ENCODE results near the gene RPS3A.
"Not testable (repeated sequence)": the region's sequence is repeated elsewhere in the genome, so short reads cannot be mapped to it uniquely, and the experiment has no call there.

RPS3A gene

DNA sequence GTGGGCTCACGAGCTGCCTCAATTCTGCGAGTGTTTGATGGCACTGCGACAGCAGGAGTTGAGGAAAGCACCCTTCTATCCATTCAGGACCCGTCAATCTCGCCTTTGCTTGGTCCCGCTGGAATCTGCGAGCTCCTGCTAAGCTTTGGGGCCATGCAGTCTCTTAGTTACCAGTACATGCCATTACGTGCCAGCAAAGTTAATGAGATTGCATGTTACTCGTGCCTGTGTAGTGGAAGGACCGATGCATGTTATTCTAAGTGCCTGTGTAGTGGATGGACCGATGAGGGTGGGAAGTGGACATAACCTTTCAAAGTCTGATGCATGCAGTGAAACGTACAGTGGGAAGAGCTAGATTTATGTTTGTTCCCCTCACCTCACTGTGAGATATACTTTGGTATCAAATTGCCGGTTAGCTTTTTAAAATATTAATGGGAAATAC lies 569 bp downstream of the RPS3A start:
- peak in 1 of 2 donors; percentile 1 for ATAC-seq (replicated peaks)
- no peaks in the 10 kb centered on the region for H3K9me3 Mint-ChIP-seq
- peak overlapping the region; percentile 91 to 97 for H3K4me3 Mint-ChIP-seq
- no peak for DNase-seq
- peaks cover 29 to 36% of the 10 kb centered on the region in 2 donors for H3K36me3 Mint-ChIP-seq
- peaks cover 0 to 11% of the 10 kb centered on the region in 2 donors for H3K27me3 Mint-ChIP-seq
- H3K4me1 Mint-ChIP-seq, result peaks cover 22 to 59% of the 10 kb centered on the region in 2 donors
- peak overlapping the region; percentile 100 for H3K27ac Mint-ChIP-seq

DNA sequence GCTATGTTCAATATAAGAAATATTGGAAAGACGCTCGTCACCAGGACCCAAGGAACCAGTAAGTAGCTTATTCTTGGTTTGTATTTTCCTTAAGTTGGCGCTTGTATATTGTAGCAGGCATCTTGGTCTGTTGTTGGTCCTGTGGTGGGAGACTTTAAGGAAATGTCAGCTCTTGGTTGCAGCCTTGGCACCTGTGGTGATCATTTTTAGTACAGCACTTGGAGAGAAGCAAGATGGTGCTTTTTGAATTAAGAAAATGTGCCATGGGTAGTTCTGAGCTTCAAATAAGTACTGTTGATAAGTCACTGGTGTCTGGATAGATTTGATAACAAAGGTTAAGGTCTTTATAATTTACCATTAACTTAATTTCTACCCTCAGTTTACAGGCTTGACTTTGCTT lies 1.1 kb downstream of the RPS3A start:
- Mint-ChIP-seq H3K9me3 (no peaks in the 10 kb centered on the region), H3K4me1 (peaks cover 21 to 58% of the 10 kb centered on the region in 2 donors), H3K4me3 (peak overlapping the region; percentile 91 to 97), H3K27ac (peak overlapping the region; percentile 100), H3K27me3 (peaks cover 0 to 5% of the 10 kb centered on the region in 2 donors), H3K36me3 (peaks cover 29 to 37% of the 10 kb centered on the region in 2 donors)
- ATAC-seq (replicated peaks) (no peak), DNase-seq (no peak)

DNA sequence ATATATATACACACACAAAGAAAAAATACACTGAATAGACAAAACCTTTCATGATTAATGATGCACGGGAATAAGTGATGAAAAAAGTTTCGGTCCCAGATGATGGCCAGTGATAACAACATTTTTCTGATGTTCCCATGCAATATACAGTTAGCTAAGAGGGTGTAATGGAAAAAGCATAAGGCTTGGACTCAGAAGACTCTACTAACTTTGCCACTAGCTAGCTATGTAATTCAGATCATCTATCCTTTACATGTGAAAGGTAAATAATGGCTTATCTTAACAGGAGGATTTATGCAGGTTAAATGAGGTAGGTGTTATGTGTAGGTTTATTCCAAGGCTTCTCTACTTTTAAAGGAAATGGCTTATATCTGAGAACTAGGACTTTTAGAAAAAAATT lies 4.3 kb downstream of the RPS3A start:
- peaks cover 10 to 32% of the 10 kb centered on the region in 2 donors for H3K4me1 Mint-ChIP-seq
- no peak overlapping the region for H3K4me3 Mint-ChIP-seq
- H3K9me3 Mint-ChIP-seq, result no peaks in the 10 kb centered on the region
- no peaks in the 10 kb centered on the region for H3K27me3 Mint-ChIP-seq
- peaks cover 49 to 64% of the 10 kb centered on the region in 2 donors for H3K36me3 Mint-ChIP-seq
- ATAC-seq (replicated peaks) (no peak), DNase-seq (no peak)
- no peak overlapping the region for H3K27ac Mint-ChIP-seq

DNA sequence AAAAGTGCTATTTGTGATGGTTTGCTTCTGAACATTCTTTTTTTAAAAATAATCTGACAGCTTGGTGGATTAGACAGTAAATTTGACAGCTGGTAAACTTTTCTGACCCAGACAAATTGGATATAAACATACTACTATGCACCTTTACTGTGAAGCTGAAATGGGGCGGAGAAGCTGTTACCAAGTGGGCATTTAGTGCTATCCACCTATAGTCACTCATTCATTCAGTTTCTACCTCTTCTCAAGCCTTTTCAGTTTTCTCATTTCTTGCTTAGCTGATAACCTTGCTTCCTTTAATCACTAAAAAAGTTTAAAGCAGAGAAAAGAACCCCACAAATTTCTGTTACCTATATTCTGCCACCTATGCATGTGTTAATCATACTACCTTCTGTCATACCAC lies 5.2 kb downstream of the RPS3A start:
- no peak overlapping the region for H3K27ac Mint-ChIP-seq
- H3K9me3 Mint-ChIP-seq, result no peaks in the 10 kb centered on the region
- peaks cover 10 to 32% of the 10 kb centered on the region in 2 donors for H3K4me1 Mint-ChIP-seq
- no peaks in the 10 kb centered on the region for H3K27me3 Mint-ChIP-seq
- peaks cover 48 to 65% of the 10 kb centered on the region in 2 donors for H3K36me3 Mint-ChIP-seq
- DNase-seq, result no peak
- no peak overlapping the region for H3K4me3 Mint-ChIP-seq
- no peak for ATAC-seq (replicated peaks)

DNA sequence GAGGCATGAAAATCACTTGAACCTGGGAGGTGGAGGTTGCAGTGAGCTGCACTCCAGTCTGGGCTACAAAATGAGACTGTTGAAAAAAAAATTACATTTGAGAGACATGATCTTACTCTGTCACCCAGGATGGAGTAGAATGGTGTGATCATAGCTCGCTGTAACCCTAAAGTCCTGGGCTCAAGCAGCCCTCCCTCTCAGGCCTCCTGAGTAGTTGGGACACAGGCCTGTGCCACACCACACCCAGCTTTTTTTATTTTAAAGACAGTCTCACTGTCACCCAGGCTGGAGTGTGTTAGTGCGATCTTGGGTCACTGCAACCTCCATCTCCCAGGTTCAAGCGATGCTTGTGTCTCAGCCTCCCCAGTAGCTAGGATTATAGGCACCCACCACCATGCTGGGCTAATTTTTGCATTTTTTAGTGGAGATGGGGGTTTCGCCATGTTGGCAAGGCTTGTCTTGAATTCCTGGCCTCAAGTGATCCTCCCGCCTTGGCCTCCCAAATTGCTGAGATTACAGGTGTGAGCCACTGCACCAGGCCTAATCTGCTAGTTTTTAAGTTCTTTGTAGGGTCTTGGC lies 6.1 kb downstream of the RPS3A start:
- Mint-ChIP-seq H3K27ac (no peak overlapping the region), H3K4me3 (no peak overlapping the region), H3K4me1 (peaks cover 10 to 28% of the 10 kb centered on the region in 2 donors), H3K36me3 (peaks cover 40 to 57% of the 10 kb centered on the region in 2 donors), H3K27me3 (no peaks in the 10 kb centered on the region), H3K9me3 (no peaks in the 10 kb centered on the region)
- DNase-seq (no peak), ATAC-seq (replicated peaks) (no peak)

DNA sequence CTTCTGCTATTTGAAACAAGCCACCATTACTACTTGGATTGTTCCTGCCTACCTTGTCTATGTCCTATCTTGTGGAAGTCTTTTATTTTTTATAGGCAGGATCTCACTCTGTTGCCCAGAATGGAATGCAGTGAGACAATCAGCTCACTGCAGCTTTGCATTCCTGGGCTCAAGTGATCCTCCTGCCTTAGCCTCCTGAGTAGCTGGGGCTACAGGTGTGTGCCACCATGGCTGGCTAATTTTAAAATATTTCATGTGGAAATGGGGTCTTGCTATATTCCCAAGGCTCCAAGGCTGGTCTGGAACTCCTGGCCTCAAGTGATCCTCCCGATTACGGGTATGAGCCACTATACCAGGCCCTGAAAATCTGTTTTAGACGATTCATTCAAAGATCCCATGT lies 7.6 kb downstream of the RPS3A start:
- H3K27ac Mint-ChIP-seq, result no peak overlapping the region
- H3K4me3 Mint-ChIP-seq, result no peak overlapping the region
- ATAC-seq (replicated peaks) (no peak), DNase-seq (no peak)
- no peaks in the 10 kb centered on the region for H3K9me3 Mint-ChIP-seq
- peaks cover 7 to 17% of the 10 kb centered on the region in 2 donors for H3K4me1 Mint-ChIP-seq
- H3K36me3 Mint-ChIP-seq, result peaks cover 30 to 46% of the 10 kb centered on the region in 2 donors
- H3K27me3 Mint-ChIP-seq, result no peaks in the 10 kb centered on the region

DNA sequence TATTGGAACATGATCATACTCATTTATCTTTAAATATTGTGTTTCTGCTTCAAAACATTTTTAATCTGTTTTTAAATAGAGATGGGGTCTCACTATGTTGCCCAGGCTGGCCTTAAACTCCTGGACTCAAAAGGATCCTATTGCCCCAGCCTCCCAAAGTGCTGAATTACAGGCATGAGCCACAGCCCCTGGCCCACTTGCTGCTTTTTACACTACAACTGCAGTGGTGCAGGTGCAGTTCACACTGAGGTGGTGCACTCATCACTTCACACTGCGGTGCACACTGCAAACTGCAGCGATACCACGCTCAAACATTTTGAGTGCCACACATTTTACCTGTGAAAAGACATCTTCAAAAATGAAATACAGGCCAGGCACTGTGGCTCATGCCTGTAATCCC lies 10.8 kb downstream of the RPS3A start:
- ATAC-seq (replicated peaks), result no peak
- H3K27ac Mint-ChIP-seq, result no peak overlapping the region
- H3K27me3 Mint-ChIP-seq, result no peaks in the 10 kb centered on the region

DNA sequence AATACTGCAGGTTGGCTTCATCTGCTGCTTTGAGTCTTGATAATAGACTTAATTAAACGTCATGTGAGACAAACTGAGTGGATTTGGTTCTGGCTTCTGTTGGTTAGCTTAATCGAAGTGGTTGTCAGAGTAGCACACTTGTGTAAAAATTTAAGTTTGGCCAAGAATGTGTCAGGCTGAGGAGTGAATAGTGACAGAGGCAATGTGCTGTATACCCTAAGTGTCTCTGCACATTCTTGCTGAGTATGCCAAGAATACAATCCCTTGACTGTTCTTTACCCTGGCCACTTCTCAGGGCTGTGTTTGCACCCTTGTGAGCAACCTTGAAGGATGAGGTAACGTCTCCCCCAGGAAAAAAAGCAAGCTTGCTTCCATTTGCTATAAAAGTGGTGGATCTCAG lies 14.9 kb downstream of the RPS3A start:
- Mint-ChIP-seq H3K36me3 (peaks cover 9 to 14% of the 10 kb centered on the region in 2 donors), H3K9me3 (no peaks in the 10 kb centered on the region), H3K4me1 (no peaks in the 10 kb centered on the region), H3K4me3 (no peak overlapping the region), H3K27ac (no peak overlapping the region), H3K27me3 (no peaks in the 10 kb centered on the region)
- ATAC-seq (replicated peaks), result no peak
- no peak for DNase-seq

More for the DNA sequence above, 10.8 kb downstream of the RPS3A start:
- Mint-ChIP-seq H3K4me1 (peaks cover 0 to 2% of the 10 kb centered on the region in 2 donors), H3K9me3 (no peaks in the 10 kb centered on the region), H3K4me3 (no peak overlapping the region), H3K36me3 (peaks cover 26 to 43% of the 10 kb centered on the region in 2 donors)
- no peak for DNase-seq

DNA sequence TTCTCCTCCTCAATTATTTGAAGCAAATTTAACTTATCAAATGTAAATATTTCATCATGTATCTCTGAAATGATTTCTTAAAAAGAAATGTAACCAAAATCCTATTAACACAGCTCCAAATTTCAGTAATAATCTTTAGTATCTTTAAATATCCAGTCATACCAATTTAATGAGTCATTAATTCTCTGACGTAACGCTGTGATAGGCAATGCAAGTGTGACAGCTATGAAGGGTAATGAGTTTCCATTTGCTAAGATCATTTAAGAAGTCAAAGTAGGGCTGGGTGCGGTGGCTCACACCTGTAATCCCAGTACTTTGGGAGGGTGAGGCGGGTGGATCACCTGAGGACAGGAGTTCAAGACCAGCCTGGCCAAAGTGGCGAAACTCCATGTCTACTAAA lies 15.6 kb downstream of the RPS3A start:
- ATAC-seq (replicated peaks) (no peak), DNase-seq (no peak)
- no peaks in the 10 kb centered on the region for H3K4me1 Mint-ChIP-seq
- H3K4me3 Mint-ChIP-seq, result no peak overlapping the region
- peaks cover 9 to 14% of the 10 kb centered on the region in 2 donors for H3K36me3 Mint-ChIP-seq
- no peak overlapping the region for H3K27ac Mint-ChIP-seq
- no peaks in the 10 kb centered on the region for H3K9me3 Mint-ChIP-seq
- H3K27me3 Mint-ChIP-seq, result no peaks in the 10 kb centered on the region

DNA sequence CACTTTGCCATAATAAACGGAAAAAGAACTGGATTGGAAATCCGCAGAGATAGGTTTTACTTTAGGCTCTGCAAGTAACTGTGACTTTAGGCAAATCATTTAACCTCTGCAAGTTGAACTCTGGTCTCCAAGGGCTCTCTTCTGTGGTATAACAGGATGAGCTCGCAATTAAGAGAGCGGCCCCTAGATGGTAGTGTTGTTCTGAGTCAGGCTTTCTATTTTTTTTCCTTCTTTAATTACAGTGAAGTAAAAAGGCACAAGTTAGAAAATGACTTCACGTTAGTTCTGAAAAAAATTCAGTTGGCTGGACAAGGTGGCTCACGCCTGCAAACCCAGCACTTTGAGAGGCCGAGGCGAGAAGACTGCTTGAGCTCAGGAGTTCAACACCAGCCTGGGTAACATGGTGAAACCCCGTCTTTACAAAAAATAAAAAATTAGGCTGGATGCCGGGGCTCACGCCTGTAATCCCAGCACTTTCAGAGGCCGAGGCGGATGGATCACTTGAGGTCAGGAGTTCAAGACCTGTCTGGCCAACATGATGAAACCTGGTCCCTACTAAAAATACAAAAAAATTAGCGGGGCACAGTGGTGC lies 18.0 kb downstream of the RPS3A start:
- H3K27me3 Mint-ChIP-seq, result no peaks in the 10 kb centered on the region
- H3K36me3 Mint-ChIP-seq, result peaks cover 9 to 14% of the 10 kb centered on the region in 2 donors
- no peaks in the 10 kb centered on the region for H3K9me3 Mint-ChIP-seq
- H3K4me1 Mint-ChIP-seq, result no peaks in the 10 kb centered on the region
- no peak overlapping the region for H3K4me3 Mint-ChIP-seq
- peak; percentile 79 for ATAC-seq (replicated peaks)
- peak overlapping the region; percentile 16 for H3K27ac Mint-ChIP-seq
- DNase-seq, result peak; percentile 24

DNA sequence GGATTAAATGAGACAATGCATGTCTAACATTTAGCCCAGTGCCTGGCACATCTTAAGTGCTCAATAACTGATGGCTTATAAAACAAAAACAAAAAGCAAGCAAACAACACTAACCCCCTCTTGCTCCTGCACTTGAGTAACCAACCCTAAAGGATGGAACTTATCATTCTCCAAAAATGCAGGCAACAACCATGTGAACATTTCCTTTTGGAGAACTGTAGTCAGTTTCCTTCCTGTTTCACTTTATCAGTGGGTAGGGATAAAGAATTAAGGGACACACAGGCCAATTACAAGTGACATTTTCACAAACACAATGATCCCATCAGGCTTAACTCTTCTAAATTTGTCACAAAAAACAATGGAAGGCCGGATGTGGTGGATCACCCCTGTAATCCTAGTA lies 30.4 kb downstream of the RPS3A start:
- ATAC-seq (replicated peaks), result no peak
- H3K27ac Mint-ChIP-seq, result no peak overlapping the region
- H3K4me3 Mint-ChIP-seq, result no peak overlapping the region
- H3K27me3 Mint-ChIP-seq, result no peaks in the 10 kb centered on the region
- H3K4me1 Mint-ChIP-seq, result no peaks in the 10 kb centered on the region
- H3K9me3 Mint-ChIP-seq, result no peaks in the 10 kb centered on the region
- H3K36me3 Mint-ChIP-seq, result peaks cover 0 to 8% of the 10 kb centered on the region in 2 donors
- DNase-seq, result no peak

DNA sequence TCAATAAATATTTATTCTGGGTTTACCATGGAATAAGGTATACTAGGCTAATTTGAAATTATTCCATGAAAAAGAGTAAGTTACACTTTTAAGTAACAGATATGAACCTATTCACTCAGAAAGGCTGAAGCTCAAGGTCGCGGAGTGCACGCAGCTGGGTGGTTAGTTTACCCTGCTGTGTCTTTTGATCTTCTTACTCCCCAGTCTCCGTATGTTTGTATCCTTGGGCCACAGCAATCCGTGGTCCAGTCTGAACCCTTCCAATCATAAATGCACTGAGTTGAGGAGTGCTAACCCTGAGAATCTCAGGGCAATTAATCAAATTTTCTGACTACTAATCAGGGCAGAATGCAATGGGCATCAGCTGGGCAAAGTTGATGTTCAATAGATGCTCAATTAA lies 33.9 kb downstream of the RPS3A start:
- H3K27ac Mint-ChIP-seq, result no peak overlapping the region
- no peaks in the 10 kb centered on the region for H3K27me3 Mint-ChIP-seq

DNA sequence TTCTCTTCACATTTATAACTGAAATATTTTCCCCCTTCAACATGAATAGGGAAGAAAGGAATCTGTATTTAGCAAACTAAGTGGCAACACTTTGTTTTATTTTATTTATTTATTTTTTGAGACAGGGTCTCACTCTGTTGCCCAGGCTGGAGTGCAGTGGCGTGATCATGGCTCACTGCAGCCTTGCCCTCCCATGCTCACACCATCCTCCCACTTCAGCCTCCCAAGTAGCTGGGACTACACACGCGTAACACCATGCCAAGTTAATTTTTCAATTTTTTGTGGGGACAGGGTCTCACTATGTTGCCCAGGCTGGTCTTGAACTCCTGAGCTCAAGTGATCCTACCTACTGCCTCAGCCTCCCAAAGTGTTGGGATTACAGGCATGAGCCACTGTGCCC lies 36.6 kb downstream of the RPS3A start:
- not testable (repeated sequence) for H3K36me3 Mint-ChIP-seq; H3K27me3 Mint-ChIP-seq; H3K4me3 Mint-ChIP-seq; H3K27ac Mint-ChIP-seq; H3K9me3 Mint-ChIP-seq; H3K4me1 Mint-ChIP-seq; ATAC-seq (replicated peaks); DNase-seq

More for the DNA sequence above, 33.9 kb downstream of the RPS3A start:
- H3K36me3 Mint-ChIP-seq, result no peaks in the 10 kb centered on the region
- H3K4me3 Mint-ChIP-seq, result no peak overlapping the region
- DNase-seq, result no peak
- no peaks in the 10 kb centered on the region for H3K4me1 Mint-ChIP-seq
- no peak for ATAC-seq (replicated peaks)
- no peaks in the 10 kb centered on the region for H3K9me3 Mint-ChIP-seq

DNA sequence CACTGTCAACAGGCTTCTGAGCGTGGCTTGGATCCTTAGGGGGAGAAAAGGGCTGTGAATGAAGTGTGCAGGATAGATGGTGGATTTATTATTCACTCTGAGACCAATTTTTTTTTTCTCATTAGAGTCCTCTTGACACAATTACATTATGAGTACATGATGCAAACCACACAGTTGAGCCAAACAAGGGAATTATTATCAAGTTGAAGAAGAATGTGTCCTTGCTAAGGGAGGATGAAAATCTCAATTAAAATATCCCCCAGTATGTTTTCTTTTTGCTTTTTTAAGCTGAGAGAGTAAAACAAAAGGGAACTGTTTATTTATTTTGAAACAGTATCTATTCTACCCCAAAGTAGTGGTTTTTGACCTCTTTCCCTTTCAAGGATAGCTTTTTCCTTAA lies 40.4 kb downstream of the RPS3A start:
- Mint-ChIP-seq H3K36me3 (no peaks in the 10 kb centered on the region), H3K4me3 (no peak overlapping the region), H3K9me3 (no peaks in the 10 kb centered on the region), H3K27ac (no peak overlapping the region), H3K27me3 (no peaks in the 10 kb centered on the region), H3K4me1 (no peaks in the 10 kb centered on the region)
- no peak for ATAC-seq (replicated peaks)
- DNase-seq, result no peak

DNA sequence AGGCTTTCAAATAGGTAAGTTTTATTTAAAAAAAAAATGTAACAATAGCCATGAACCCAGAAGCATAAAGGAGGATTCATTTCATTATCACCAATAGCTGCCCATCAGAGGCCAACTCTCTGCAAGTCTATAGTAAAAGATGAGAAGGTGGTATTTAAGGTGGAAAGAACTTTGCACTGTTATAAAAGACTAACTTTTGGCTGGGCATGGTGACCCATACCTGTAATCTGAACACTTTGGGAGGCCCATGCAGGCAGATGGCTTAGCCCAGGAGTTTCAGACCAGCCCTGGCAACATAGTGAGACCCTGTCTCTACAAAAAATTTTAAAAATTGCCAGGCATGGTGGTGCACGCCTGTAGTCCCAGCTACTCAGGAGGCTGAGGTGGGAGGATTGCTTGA lies 43.3 kb downstream of the RPS3A start:
- Mint-ChIP-seq H3K9me3 (no peaks in the 10 kb centered on the region), H3K27me3 (no peaks in the 10 kb centered on the region), H3K27ac (no peak overlapping the region), H3K4me3 (no peak overlapping the region), H3K36me3 (no peaks in the 10 kb centered on the region), H3K4me1 (no peaks in the 10 kb centered on the region)
- no peak for ATAC-seq (replicated peaks)
- no peak for DNase-seq

All from stimulated activated naive B cell treated with anti-CD40 and anti-IgM and Interleukin-4, amounts not matched to agents 10 μg/mL and 1 μg/mL and 100 μg/mL, for 72 hours (primary cell).